Aorta (tissue), 5 donors: ENCODE measurements around the gene AMD1. TPM values are rescaled to one million over a fixed set of nuclear protein-coding genes. Genes with fewer than 3 reads are reported as not detected.

Experiments
- ATAC-seq: fragments of 200-7000 bp; cut with Tn5 transposase; one replicate; pipeline ENCODE4 v1.9.1; 2022; ENCODE audit warnings: moderate library complexity; ENCODE audit not compliant: low FRiP score
- DNase-seq, 2 donors: peaks; one replicate each; pipeline ENCODE4 v3.0.0-alpha.2; 2020
- H3K27ac ChIP-seq, 2 donors: one replicate each; pipeline ENCODE4 v1.5.1; 2013; ENCODE audit warnings: low read length in 2 of 2, mild to moderate bottlenecking in 2 of 2, moderate library complexity in 2 of 2, control low read depth in 1 of 2, inconsistent platforms in 1 of 2, low read depth in 1 of 2
- H3K27me3 ChIP-seq, 2 donors: one replicate each; pipeline ENCODE4 v1.6.1; 2013; ENCODE audit warnings: control low read depth in 1 of 2, low read length in 1 of 2, mild to moderate bottlenecking in 1 of 2, moderate library complexity in 1 of 2; ENCODE audit not compliant: insufficient read depth in 2 of 2, control insufficient read depth in 1 of 2
- H3K36me3 ChIP-seq, 2 donors: one replicate each; pipeline ENCODE4 v1.6.1; 2013; ENCODE audit warnings: control low read depth in 1 of 2, low read length in 1 of 2, mild to moderate bottlenecking in 1 of 2; ENCODE audit not compliant: insufficient read depth in 2 of 2, control insufficient read depth in 1 of 2
- H3K4me1 ChIP-seq, 2 donors: one replicate each; pipeline ENCODE4 v1.6.1; 2013; ENCODE audit warnings: low read length in 2 of 2, control low read depth in 1 of 2, mild to moderate bottlenecking in 1 of 2, moderate library complexity in 1 of 2; ENCODE audit not compliant: insufficient read depth in 2 of 2, control insufficient read depth in 1 of 2
- H3K4me3 ChIP-seq, 2 donors: one replicate each; pipeline ENCODE4 v1.5.1; 2013; ENCODE audit warnings: low read length in 2 of 2, control low read depth in 1 of 2, mild to moderate bottlenecking in 1 of 2
- H3K9me3 ChIP-seq: one replicate; pipeline ENCODE4 v1.6.1; 2013; ENCODE audit warnings: mild to moderate bottlenecking, low read length; ENCODE audit not compliant: control insufficient read depth
- WGBS, 2 donors: extraction: QIAGEN DNeasy Blood & Tissue Kit; methylation state at CpG; one replicate each; pipeline ENCODE4 v1.1.7; 2013; 5-methylcytosine and 5-hydroxymethylcytosine counted together
- intact Hi-C, 2 donors: fragments of 100-400 bp; cut with DNase I; formaldehyde crosslinking; loops; one replicate each; pipeline versions ENCODE4 v1.14.2 to v1.15.0; 2022
- polyA plus RNA-seq, 2 donors: library from polyadenylated mRNA; stranded (reverse); fragments of 200-250 nt; gene quantifications; one replicate each; pipeline ENCODE4 v1.2.3, GENCODE V29; 2013
- total RNA-seq, 2 donors: library from RNA; stranded (reverse); fragmentation: NEBNext Ultra II Directional; extraction: Animal tissue kit (Norgen Biotek cat#: 25700); gene quantifications; one replicate each; pipeline ENCODE4 v1.2.1, GENCODE V29; 2021
- donor health status: healthy with polysubstance abuse.
- donor health status: Bipolar disorder and iron deficiency.
- donor health status: DM: no; HTN: no; CAD: no.
- donor health status: DM: no; HTN: no; CAD: no.
- donor health status: DM: yes; HTN: yes; CAD: no.

AMD1 gene
- total and polyA plus RNA-seq, 4 donors = 18.3 to 55.6 (median 46.5) TPM

DNA sequence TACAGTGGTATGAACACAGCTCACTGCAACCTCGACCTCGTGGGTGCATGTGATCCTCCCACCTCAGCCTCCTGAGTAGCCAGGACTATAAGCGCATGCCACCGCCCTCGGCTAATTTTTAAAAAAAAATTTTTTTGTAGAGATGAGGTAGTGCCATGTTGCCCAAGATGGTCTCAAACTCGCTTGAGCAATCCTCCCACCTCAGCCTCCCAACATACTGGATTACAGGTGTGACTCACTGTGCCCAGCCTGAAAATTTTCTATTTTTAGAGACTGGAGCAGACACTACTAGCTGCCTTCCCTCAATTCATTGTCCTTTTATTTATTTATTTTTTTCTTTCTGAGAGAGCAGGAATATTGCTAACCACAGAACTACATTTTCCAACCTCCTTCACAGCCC lies 63.6 kb downstream of the AMD1 start:
- H3K27ac ChIP-seq = no peak overlapping the region
- no peak overlapping the region for H3K4me3 ChIP-seq
- DNase-seq (no peak), ATAC-seq (no peak)
- intact Hi-C loops = no loop called here
- no peaks in the 10 kb centered on the region for H3K9me3 ChIP-seq
- H3K36me3 ChIP-seq = no peaks in the 10 kb centered on the region
- 96 to 97% methylated on average over 6 of the region's 6 CpGs for WGBS, 2 donors
- no peaks in the 10 kb centered on the region for H3K27me3 ChIP-seq
- H3K4me1 ChIP-seq = no peaks in the 10 kb centered on the region

DNA sequence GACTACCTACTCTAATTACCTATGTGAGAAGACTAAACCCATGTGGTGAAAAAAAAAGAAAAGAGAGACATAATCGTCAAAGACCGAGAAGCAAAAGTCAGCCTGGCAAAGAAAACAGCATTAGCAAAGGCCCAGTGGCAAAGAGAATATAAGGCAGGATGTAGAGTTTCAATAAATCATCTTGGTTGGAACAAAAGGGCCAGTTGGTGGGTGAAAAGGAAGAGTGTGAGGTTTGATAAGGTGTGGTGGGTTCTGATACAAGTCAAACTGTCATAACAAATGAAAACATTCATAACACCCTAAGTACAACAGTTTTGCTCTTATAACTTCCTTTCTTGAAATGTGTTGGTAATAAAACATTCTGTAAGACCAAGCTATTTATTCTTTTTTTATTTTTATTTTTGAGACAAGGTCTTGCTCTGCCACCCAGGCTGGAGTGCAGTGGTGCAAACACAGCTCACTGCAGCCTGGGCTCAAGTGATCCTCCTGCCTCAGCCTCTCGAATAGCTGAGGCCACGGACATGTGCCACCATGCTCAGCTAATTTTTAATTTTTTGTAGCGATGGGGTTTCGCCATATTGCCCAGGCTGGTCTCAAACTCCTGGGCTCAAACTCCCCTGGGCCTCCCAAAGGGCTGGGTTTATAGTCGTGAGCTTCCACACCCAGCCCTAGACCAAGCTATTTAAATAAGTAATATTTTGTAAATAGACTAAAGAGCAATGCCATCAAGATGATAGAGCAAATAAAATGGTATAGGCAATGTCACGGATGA lies 65.0 kb downstream of the AMD1 start:
- no peaks in the 10 kb centered on the region for H3K9me3 ChIP-seq
- 91% methylated on average over 8 of the region's 8 CpGs for WGBS, 2 donors
- H3K4me3 ChIP-seq = no peak overlapping the region
- no peaks in the 10 kb centered on the region for H3K27me3 ChIP-seq
- no peak overlapping the region for H3K27ac ChIP-seq
- intact Hi-C loops = no loop called here
- no peaks in the 10 kb centered on the region for H3K36me3 ChIP-seq
- ATAC-seq = no peak
- DNase-seq = no peak
- H3K4me1 ChIP-seq = no peaks in the 10 kb centered on the region

DNA sequence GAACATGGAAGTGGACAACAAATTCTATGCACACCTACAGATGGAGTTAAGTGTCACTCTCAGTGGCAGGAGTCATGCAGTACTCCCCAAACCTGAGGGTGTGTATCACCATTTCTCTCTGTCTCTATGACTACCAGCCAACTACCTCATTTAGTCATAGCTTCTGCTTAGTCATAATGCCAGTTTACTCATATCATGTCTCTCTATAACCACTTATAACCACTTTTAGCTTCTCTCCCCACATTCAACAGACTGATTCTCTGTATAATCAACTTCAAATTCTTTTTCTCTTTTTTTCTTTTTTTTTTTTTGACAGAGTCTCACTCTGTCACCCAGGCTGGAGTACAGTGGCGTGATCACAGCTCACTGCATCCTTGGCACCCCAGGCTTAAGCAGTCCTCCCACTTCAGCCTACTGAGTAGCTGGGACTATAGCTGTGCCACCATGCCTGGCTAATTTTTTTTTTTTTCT lies 70.1 kb downstream of the AMD1 start:
- intact Hi-C loops = no loop called here
- ATAC-seq (peak; percentile 15), DNase-seq (no peak)
- Histone ChIP-seq H3K27ac (no peak overlapping the region), H3K36me3 (no peaks in the 10 kb centered on the region), H3K4me1 (no peaks in the 10 kb centered on the region), H3K4me3 (no peak overlapping the region), H3K27me3 (no peaks in the 10 kb centered on the region), H3K9me3 (no peaks in the 10 kb centered on the region)
- 87 to 88% methylated on average over 1 of the region's 1 CpG for WGBS, 2 donors

Other genes starting within 250 kb of the AMD1 start
- gene CDK19, start 59.3 kb upstream of the AMD1 start, total RNA-seq = 10 to 100 TPM; 19.5 to 22.4 TPM
- 1 to 10 TPM; 5.4 to 6.2 TPM for gene CDK19, start 59.3 kb upstream of the AMD1 start, polyA plus RNA-seq
- gene GTF3C6, start 83.9 kb downstream of the AMD1 start, total RNA-seq = 10 to 100 TPM; 43.0 to 46.6 TPM
- gene GTF3C6, start 83.9 kb downstream of the AMD1 start, polyA plus RNA-seq = 10 to 100 TPM; 38.5 to 76.9 TPM
- gene RPF2, start 107.3 kb downstream of the AMD1 start, total RNA-seq = 10 to 100 TPM; 17.2 to 21.9 TPM
- 10 to 100 TPM; 14.9 to 16.6 TPM for gene RPF2, start 107.3 kb downstream of the AMD1 start, polyA plus RNA-seq
- gene SLC16A10, start 212.7 kb downstream of the AMD1 start, total RNA-seq = 10 to 100 TPM; 12.2 to 13.1 TPM
- 1 to 10 TPM in 1 of 2 donors, under 1 TPM in 1; 0.05 to 5.8 TPM for gene SLC16A10, start 212.7 kb downstream of the AMD1 start, polyA plus RNA-seq